Esophagus mucosa (tissue), 1 donor: ENCODE results near the gene MT1HL1. TPM values are rescaled to one million over a fixed set of nuclear protein-coding genes. Genes with fewer than 3 reads are reported as not detected.

Source experiments
- ATAC-seq: fragments of 200-7000 bp; cut with Tn5 transposase; one replicate; pipeline ENCODE4 v1.9.1; 2020
- total RNA-seq: library from RNA; stranded (reverse); gene quantifications from one replicate; pipeline ENCODE4 v1.2.4, GENCODE V29; 2023
- donor health status: DM: yes; HTN: yes; CAD: no.

MT1HL1 gene
- total RNA-seq, result not detected

- ATAC-seq, result no peak
Observed at GRCh38 chr1:237004116-237004515, at the start of gene MT1HL1. TSS of gene MT1HL1 (minus strand) at chr1:237004441. CDS start at chr1:237004372, 69 bp downstream.

GRCh38 chr1:237050915-237051314, 46.7 kb upstream of the MT1HL1 start:
- ATAC-seq, result no peak

- ATAC-seq, result no peak
Observed at GRCh38 chr1:237050185-237050584, 45.9 kb upstream of the MT1HL1 start.

- no peak for ATAC-seq
Observed at GRCh38 chr1:237048803-237049202, 44.6 kb upstream of the MT1HL1 start.

- ATAC-seq, result no peak
Observed at GRCh38 chr1:237045278-237046016, 41.2 kb upstream of the MT1HL1 start.

GRCh38 chr1:237043846-237044636, 39.8 kb upstream of the MT1HL1 start:
- ATAC-seq, result no peak

- ATAC-seq, result no peak
Observed at GRCh38 chr1:237042892-237043576, 38.8 kb upstream of the MT1HL1 start.

- no peak for ATAC-seq
Observed at GRCh38 chr1:237042526-237042891, 38.3 kb upstream of the MT1HL1 start.

GRCh38 chr1:237041795-237042525, 37.7 kb upstream of the MT1HL1 start, which contains the start of gene RYR2:
TSS of gene RYR2 (plus strand) at chr1:237042184. CDS start at chr1:237042522, 338 bp downstream.
- ATAC-seq, result no peak

- ATAC-seq, result no peak
Observed at GRCh38 chr1:237041461-237041794, 37.2 kb upstream of the MT1HL1 start.

- ATAC-seq, result no peak
Observed at GRCh38 chr1:237040823-237041222, 36.6 kb upstream of the MT1HL1 start.

- no peak for ATAC-seq
Observed at GRCh38 chr1:237038211-237038610, 34.0 kb upstream of the MT1HL1 start.

GRCh38 chr1:237035759-237036158, 31.5 kb upstream of the MT1HL1 start:
- ATAC-seq, result no peak

GRCh38 chr1:237033804-237034203, 29.6 kb upstream of the MT1HL1 start:
- no peak for ATAC-seq

- no peak for ATAC-seq
Observed at GRCh38 chr1:237033061-237033460, 28.8 kb upstream of the MT1HL1 start.

- ATAC-seq, result no peak
Observed at GRCh38 chr1:237032029-237032428, 27.8 kb upstream of the MT1HL1 start.

- no peak for ATAC-seq
Observed at GRCh38 chr1:237031480-237031879, 27.2 kb upstream of the MT1HL1 start.

GRCh38 chr1:237029850-237030535, 25.8 kb upstream of the MT1HL1 start:
- no peak for ATAC-seq

- no peak for ATAC-seq
Observed at GRCh38 chr1:237029240-237029639, 25.0 kb upstream of the MT1HL1 start.

- ATAC-seq, result no peak
Observed at GRCh38 chr1:237025358-237026074, 21.3 kb upstream of the MT1HL1 start.

GRCh38 chr1:237018896-237019295, 14.7 kb upstream of the MT1HL1 start:
- ATAC-seq, result no peak
